Natural killer cell (primary cell): Measurements from ENCODE around the gene TMEM87A. TPM values are rescaled to one million over a fixed set of nuclear protein-coding genes. Genes with fewer than 3 reads are reported as not detected.
"Not testable (repeated sequence)": the region's sequence is repeated elsewhere in the genome, so short reads cannot be mapped to it uniquely, and the experiment has no call there.

Experiments used
- ATAC-seq, 3 donors: fragments of 150-1000 bp in 2 of 3; fragments of 200-7000 bp in 1 of 3; cut with Tn5 transposase; 1 replicate in 1 of 3; 2 replicates in 2 of 3; pipeline ENCODE4 v1.10.0; 2021; ENCODE audit warnings: mild to moderate bottlenecking in 2 of 3, moderate library complexity in 2 of 3
- DNase-seq, 2 donors: peaks; one replicate each; pipeline versions ENCODE4 v3.0.0 to v3.0.0-alpha.2; 2013 to 2021; ENCODE audit warnings: mixed read lengths in 1 of 2
- H3K27ac ChIP-seq: one replicate; pipeline ENCODE4 v1.5.1; 2013; ENCODE audit warnings: mild to moderate bottlenecking, low read length
- H3K27me3 ChIP-seq: one replicate; pipeline ENCODE4 v1.6.1; 2013; ENCODE audit warnings: low read length; ENCODE audit not compliant: control insufficient read depth, insufficient read depth
- H3K36me3 ChIP-seq: one replicate; pipeline ENCODE4 v1.6.1; 2013; ENCODE audit warnings: low read length; ENCODE audit not compliant: control insufficient read depth, insufficient read depth
- H3K4me1 ChIP-seq: one replicate; pipeline ENCODE4 v1.6.1; 2013; ENCODE audit warnings: low read length; ENCODE audit not compliant: control insufficient read depth, insufficient read depth
- H3K4me3 ChIP-seq: one replicate; pipeline ENCODE4 v1.5.1; 2013; ENCODE audit warnings: low read length
- H3K9me3 ChIP-seq: one replicate; pipeline ENCODE4 v1.6.1; 2013; ENCODE audit warnings: low read length; ENCODE audit not compliant: control insufficient read depth, insufficient read depth
- H3K27ac Mint-ChIP-seq, 2 donors: one replicate each; pipeline ENCODE4 v1.8.0; 2022; ENCODE audit warnings: mild to moderate bottlenecking in 2 of 2, mixed read lengths in 2 of 2, moderate library complexity in 1 of 2
- H3K27me3 Mint-ChIP-seq, 2 donors: one replicate each; pipeline ENCODE4 v1.8.0; 2022; ENCODE audit warnings: low read depth in 2 of 2, mixed read lengths in 2 of 2
- H3K36me3 Mint-ChIP-seq: one replicate; pipeline ENCODE4 v1.8.0; 2022; ENCODE audit warnings: mixed read lengths
- H3K4me1 Mint-ChIP-seq, 2 donors: one replicate each; pipeline ENCODE4 v1.8.0; 2022; ENCODE audit warnings: mixed read lengths in 2 of 2
- H3K4me3 Mint-ChIP-seq: one replicate; pipeline ENCODE4 v1.8.0; 2022; ENCODE audit warnings: mild to moderate bottlenecking, moderate library complexity, mixed read lengths
- H3K9me3 Mint-ChIP-seq, 2 donors: one replicate each; pipeline ENCODE4 v1.8.0; 2022; ENCODE audit warnings: mixed read lengths in 2 of 2
- WGBS: methylation state at CpG from one replicate; pipeline ENCODE4 v1.1.7; 2013; ENCODE audit warnings: missing lambda C conversion rate; ENCODE audit not compliant: insufficient coverage; 5-methylcytosine and 5-hydroxymethylcytosine counted together
- intact Hi-C: fragments of 100-400 bp; cut with micrococcal nuclease; formaldehyde crosslinking; loops from one replicate; pipeline ENCODE4 v1.14.2; 2022
- total RNA-seq, 4 donors: library from RNA; stranded (reverse); fragments of 120-200 nt in 1 of 4; gene quantifications; one replicate each; pipeline versions ENCODE4 v1.2.3 to v1.2.4, GENCODE V29; 2013 to 2022
- TF ChIP-seq, protein P1 (sequence below): fragments of 200-600 bp; IDR thresholded peaks from one replicate; pipeline ENCODE4 v1.8.0; 2022; ENCODE audit warnings: antibody characterized with exemption

TMEM87A gene
- total RNA-seq, 3 donors from 2014 or later (not counting 1 experiment from before 2014, with no cell fraction given), result 70.8 to 76.4 (median 73.7) TPM

DNA sequence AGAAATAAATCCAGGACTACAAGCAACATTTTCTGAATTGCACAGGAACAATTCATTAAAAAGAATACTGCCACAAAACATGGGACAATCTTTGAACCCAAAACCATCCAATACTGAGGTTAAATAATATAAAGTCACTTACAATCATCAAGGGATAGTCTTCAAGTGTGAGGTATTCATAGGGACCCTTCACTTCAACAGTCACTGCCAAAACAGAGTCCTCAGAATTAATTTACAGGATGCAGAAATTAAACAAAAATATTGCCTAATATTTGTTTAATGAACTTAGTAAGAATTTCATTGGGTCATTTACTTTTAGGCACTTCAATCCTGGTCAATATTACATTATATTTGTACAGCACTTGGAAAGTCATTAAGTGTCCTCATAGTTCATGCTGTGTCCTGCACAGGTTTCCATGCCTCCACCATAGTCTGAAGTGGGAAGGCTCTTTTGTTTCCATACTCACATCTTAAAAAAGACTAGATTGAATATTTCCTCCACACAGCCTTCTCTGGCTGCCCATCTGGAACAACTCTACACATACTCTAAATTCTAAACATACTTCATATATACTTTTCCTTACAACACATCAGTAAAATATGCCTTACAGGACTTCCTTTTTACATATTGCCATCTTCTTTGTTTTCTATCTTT is 33.6 kb downstream of the TMEM87A start:
- no peak for DNase-seq
- H3K36me3 Mint-ChIP-seq, result peaks cover 12% of the 10 kb centered on the region
- H3K4me1 Mint-ChIP-seq, result peaks cover 6 to 16% of the 10 kb centered on the region in 2 donors
- Histone ChIP-seq H3K4me3 (no peak overlapping the region), H3K9me3 (no peaks in the 10 kb centered on the region), H3K36me3 (peaks cover 52% of the 10 kb centered on the region), H3K27ac (no peak overlapping the region), H3K4me1 (no peaks in the 10 kb centered on the region), H3K27me3 (no peaks in the 10 kb centered on the region)
- no peaks in the 10 kb centered on the region for H3K27me3 Mint-ChIP-seq
- intact Hi-C loops, result no loop called here
- H3K9me3 Mint-ChIP-seq, result no peaks in the 10 kb centered on the region
- peak overlapping the region; percentile 2 to 49 for H3K27ac Mint-ChIP-seq
- TF ChIP-seq, protein P1, sequence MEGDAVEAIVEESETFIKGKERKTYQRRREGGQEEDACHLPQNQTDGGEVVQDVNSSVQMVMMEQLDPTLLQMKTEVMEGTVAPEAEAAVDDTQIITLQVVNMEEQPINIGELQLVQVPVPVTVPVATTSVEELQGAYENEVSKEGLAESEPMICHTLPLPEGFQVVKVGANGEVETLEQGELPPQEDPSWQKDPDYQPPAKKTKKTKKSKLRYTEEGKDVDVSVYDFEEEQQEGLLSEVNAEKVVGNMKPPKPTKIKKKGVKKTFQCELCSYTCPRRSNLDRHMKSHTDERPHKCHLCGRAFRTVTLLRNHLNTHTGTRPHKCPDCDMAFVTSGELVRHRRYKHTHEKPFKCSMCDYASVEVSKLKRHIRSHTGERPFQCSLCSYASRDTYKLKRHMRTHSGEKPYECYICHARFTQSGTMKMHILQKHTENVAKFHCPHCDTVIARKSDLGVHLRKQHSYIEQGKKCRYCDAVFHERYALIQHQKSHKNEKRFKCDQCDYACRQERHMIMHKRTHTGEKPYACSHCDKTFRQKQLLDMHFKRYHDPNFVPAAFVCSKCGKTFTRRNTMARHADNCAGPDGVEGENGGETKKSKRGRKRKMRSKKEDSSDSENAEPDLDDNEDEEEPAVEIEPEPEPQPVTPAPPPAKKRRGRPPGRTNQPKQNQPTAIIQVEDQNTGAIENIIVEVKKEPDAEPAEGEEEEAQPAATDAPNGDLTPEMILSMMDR, result no peak
- ATAC-seq, result no peak
- no peak overlapping the region for H3K4me3 Mint-ChIP-seq

DNA sequence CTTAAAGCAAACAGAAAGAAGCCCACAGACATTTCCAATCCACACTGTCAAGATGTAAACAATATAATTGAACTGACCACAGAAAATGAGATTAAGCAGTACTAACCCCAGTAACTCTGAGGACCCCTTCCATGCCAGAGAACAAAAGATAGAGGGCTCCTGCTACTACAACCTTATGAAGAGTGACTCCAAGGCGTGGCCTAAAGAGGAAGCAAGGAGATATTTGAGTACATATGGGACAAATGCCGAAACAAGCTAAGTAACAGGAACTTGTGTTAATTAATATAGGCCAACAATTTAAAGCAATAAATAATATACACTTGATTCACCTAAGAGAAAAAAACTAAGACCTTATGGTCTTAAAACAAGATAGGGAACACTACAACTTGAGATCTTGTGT is 40.1 kb downstream of the TMEM87A start:
- Histone ChIP-seq H3K9me3 (no peaks in the 10 kb centered on the region), H3K4me3 (no peak overlapping the region), H3K27me3 (no peaks in the 10 kb centered on the region), H3K27ac (no peak overlapping the region), H3K4me1 (no peaks in the 10 kb centered on the region), H3K36me3 (peaks cover 77% of the 10 kb centered on the region)
- TF ChIP-seq, protein P1, result no peak
- intact Hi-C loops, result no loop called here
- Mint-ChIP-seq H3K9me3 (no peaks in the 10 kb centered on the region), H3K27ac (no peak overlapping the region), H3K36me3 (peaks cover 12% of the 10 kb centered on the region), H3K4me1 (no peaks in the 10 kb centered on the region), H3K27me3 (no peaks in the 10 kb centered on the region), H3K4me3 (no peak overlapping the region)
- ATAC-seq (no peak), DNase-seq (no peak)
- WGBS, result 90% methylated on average over 2 of the region's 2 CpGs

DNA sequence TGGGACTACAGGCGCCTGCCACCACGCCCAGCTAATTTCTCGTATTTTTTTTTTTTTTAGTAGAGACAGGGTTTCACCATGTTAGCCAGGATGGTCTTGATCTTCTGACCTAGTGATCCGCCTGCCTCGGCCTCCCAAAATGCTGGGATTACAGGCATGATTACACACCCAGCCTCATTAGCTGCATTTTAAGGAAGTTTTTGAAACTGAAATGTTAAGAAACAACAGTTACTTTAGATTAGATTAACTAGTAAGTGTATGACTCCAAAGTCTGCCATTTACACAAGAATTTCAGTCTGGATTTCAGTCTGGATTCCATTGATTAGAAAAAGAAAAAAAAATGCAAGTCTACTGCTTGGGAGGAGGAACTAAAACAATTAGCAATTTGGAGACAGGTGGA is 40.6 kb downstream of the TMEM87A start:
- 75% methylated on average over 4 of the region's 5 CpGs for WGBS
- H3K36me3 ChIP-seq, result peaks cover 75% of the 10 kb centered on the region
- H3K9me3 Mint-ChIP-seq, result no peaks in the 10 kb centered on the region
- ATAC-seq (no peak), DNase-seq (no peak)
- no peak overlapping the region for H3K27ac Mint-ChIP-seq
- H3K27ac ChIP-seq, result no peak overlapping the region
- intact Hi-C loops, result no loop called here
- no peaks in the 10 kb centered on the region for H3K4me1 Mint-ChIP-seq
- H3K4me1 ChIP-seq, result no peaks in the 10 kb centered on the region
- no peak overlapping the region for H3K4me3 ChIP-seq
- H3K9me3 ChIP-seq, result no peaks in the 10 kb centered on the region
- H3K27me3 Mint-ChIP-seq, result no peaks in the 10 kb centered on the region
- no peaks in the 10 kb centered on the region for H3K27me3 ChIP-seq
- no peak overlapping the region for H3K4me3 Mint-ChIP-seq
- peaks cover 12% of the 10 kb centered on the region for H3K36me3 Mint-ChIP-seq
- TF ChIP-seq, protein P1, result no peak

DNA sequence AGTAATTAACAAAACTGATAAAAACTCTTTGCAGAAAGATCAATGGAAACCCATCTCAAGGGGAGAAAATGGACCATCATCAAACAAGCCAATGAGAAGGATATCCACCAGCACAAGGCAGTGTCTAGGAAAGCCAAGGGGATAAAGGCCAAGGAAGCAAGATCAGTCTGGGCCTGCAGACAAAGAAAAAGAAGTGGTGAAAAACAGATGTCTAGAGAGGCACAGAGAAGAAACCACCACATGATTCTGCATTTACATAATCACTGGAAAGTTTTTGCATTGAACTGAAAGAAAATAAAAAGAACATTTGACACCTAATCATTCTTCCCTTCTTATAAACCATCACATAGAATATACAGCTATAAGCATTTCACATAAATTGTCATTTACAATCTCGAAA is 42.1 kb downstream of the TMEM87A start:
- intact Hi-C loops, result no loop called here
- H3K36me3 ChIP-seq, result peaks cover 75% of the 10 kb centered on the region
- no peaks in the 10 kb centered on the region for H3K9me3 ChIP-seq
- no peak overlapping the region for H3K27ac ChIP-seq
- H3K4me3 ChIP-seq, result no peak overlapping the region
- no peak overlapping the region for H3K27ac Mint-ChIP-seq
- TF ChIP-seq, protein P1, result no peak
- no peak overlapping the region for H3K4me3 Mint-ChIP-seq
- no peaks in the 10 kb centered on the region for H3K27me3 ChIP-seq
- H3K4me1 ChIP-seq, result no peaks in the 10 kb centered on the region
- ATAC-seq (no peak), DNase-seq (no peak)
- 100% methylated on average over 1 of the region's 1 CpG for WGBS
- no peaks in the 10 kb centered on the region for H3K9me3 Mint-ChIP-seq
- no peaks in the 10 kb centered on the region for H3K27me3 Mint-ChIP-seq
- no peaks in the 10 kb centered on the region for H3K36me3 Mint-ChIP-seq
- no peaks in the 10 kb centered on the region for H3K4me1 Mint-ChIP-seq

DNA sequence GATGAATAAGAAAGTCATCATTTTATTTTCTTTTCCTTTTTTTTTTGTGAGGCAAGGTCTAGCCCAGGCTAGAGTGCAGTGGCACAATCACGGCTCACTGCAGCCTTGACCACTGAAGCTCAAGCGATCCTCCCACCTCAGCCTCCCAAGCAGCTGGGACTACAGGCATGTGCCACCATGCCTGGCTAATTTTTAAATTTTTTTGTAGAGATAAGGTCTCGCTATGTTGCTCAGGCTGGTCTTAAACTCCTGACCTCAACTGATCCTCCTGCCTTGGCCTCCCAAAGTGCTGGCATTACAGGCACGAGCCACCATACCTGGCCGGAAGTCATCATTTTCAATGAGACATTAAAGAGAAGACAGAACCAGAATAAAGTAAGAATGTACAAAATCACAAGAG is 44.3 kb downstream of the TMEM87A start:
- H3K27ac Mint-ChIP-seq, H3K4me3 ChIP-seq, H3K4me1 Mint-ChIP-seq, H3K27ac ChIP-seq, DNase-seq, H3K27me3 Mint-ChIP-seq, H3K4me1 ChIP-seq, H3K9me3 ChIP-seq, H3K27me3 ChIP-seq, H3K9me3 Mint-ChIP-seq, intact Hi-C loops, H3K4me3 Mint-ChIP-seq, ATAC-seq: not testable (repeated sequence)
- H3K36me3 Mint-ChIP-seq, result peaks cover 10% of the 10 kb centered on the region
- WGBS, result 95% methylated on average over 3 of the region's 5 CpGs
- peaks cover 79% of the 10 kb centered on the region for H3K36me3 ChIP-seq
